GM10847 (cell line): ENCODE results near the gene DYRK1B.

ENCODE experiments used
- POLR2A ChIP-seq: IDR thresholded peaks from 2 replicates; pipeline ENCODE4 v1.6.1; 2011; ENCODE audit not compliant: insufficient read length; ENCODE audit errors: extremely low read depth

The DYRK1B gene

DNA sequence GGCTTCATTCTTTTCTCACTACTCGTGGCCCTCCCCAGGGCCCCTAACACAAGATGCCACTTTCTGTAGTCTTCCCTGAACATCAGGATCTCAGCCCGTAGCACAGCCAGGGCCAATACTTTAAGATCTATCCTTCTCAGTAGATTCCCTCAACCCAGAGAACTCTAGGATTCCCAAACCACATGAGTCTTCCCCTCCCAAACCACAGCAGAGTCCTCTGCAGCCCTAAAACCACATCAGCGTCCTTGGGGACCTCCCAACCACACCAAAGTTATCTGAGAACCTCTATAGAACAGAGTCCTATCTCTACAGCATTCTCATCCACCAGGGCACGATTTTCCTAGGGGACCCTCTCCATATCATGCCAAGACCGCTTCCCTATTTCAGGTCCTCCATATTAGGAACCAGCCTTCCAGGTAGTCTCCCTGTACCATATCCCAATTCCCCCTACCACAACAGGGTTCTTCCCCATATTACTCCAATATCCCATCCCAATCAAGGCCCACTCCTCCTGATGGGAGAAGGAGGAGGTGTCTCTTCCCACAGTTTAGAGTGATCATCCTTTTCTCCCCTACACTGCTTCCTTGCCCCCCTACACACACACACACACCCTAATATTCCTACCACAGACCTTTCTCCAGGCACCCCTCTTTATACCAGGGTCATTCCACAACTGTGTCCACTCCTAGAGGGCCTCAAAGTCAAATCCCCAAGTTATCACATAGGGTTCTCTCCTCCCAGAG, 1.4 kb downstream of the DYRK1B start:
- TF ChIP-seq POLR2A, result no peak

DNA sequence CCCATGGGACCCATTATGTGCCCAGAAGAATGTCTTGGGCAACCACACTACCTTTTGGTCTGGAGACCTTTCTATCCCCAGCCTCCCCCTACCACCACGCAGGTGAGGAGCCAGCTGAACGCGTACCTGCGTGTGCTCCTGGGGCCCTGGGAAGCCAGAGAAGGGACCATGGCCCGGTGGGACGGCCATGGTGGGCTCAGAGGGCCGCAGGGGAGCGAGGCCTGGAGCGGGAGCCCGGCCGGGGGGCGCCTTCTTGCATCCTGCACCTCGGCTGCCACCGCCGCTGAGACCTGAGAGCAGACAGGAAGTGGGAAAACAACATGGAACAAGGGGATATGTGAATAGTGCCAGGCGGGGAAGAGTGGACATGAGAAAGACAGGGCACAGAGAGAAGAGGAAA, 2.3 kb downstream of the DYRK1B start:
- no peak for TF ChIP-seq POLR2A

DNA sequence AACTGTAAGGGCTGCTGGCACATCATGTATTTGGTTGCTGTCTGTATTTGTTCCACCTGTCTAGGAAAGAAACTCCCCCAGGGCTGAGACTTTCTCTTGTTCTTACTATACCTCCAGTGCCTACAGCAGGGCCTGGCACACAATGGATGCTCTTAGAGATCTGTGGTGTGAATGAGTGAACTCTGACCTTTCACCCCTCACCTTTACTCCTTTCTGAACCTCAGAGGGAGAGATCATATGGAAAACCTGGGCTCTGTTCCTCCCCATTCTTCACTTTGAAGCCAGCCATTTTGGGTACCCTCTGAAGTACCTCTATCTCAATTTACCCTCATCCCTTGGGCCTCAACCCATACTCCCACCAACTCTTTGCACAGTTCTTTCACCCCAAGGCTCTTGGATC, 3.1 kb downstream of the DYRK1B start:
- TF ChIP-seq POLR2A, result no peak

DNA sequence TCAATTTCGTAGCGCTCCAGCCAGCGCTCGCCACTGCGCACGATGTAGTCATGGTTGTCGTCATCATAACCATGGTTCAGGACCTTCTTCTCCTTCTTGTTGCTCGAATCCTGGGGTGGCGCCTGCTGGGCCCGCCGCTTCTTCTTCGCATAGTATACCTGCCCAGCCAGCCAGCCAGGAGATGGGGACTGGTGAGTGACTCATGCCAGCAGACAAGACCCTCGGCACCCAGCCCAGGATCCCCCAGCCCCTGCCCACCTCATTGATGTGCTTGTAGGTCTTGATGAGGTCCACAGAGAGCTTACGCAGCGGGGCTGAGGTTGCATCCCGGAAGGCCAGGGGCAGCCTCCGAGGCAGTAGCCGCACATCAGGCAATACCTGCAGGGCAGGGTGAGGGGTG, 3.6 kb downstream of the DYRK1B start:
- TF ChIP-seq POLR2A, result no peak

DNA sequence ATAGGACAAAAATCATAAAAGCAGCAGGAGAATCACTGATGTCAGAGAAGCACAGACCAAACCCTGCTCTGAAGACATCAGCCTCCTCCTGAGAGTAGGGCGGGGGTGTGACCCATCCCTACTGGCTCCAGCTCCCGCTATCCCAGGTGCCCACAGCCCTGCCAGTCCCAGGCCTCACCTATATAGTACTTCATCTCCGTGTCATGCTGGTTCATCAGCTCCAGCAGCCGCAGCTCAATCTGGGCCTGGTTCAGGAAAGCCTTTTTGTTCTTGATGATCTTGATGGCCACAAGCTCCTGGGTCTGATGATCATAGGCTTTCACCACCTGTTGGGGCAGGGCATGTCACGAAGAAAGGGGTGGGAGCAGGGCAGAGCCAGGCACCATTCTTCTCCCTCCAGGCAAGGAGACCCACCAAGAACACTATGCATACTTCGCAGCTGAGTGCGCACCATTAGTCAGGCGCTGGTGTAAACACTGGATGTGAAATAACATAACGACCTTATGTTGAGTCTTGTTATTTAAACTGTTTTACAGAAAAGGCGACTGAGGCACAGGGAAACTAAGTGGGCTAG, 4.2 kb downstream of the DYRK1B start:
- no peak for TF ChIP-seq POLR2A

DNA sequence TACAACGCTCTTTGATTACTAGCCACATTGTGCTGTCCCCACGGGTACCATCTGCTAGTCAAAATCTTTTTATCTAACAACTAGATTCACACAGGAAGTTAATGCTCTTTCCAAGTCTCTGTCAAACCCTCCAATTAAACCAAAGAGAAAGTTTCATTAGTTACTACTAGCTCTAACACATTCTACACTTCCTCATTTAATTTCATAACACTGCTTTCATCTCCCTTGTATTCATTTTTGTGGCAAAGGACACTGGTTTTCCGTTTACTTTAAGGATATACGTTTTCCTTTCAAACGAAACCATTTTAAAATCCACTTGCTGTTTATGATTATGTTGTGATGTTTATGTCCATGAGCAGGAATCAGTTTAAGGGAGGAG, 5.3 kb downstream of the DYRK1B start:
- no peak for TF ChIP-seq POLR2A

DNA sequence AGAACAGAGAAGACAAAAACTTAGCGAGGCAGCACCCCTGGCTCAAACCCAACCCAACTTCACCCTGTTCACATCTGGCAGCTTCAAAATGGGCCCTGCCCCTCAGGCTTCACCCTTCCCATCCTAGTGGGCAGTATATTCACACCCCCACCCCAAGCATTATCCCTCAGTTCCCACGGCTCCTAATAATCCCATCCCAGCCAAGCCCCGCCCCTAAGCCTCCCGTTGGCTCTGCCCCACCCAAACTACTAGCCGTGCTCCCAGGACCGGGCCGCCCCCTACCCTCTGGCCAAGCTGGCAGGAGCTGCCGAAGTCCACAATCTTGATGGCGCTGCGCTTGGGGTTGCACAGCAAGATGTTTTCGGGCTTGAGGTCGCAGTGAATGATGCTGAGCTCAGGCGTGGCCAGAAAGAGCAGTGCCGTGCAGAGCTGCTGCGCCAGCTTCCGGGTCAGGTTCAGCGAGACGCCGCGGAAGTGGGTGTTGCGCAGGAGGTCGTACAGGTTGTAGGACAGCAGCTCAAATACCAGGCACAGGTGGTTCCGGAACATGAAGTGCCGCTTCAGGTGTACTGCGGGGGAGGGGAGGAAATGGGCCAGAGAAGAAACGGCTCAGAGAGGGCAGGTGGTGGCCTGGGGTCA, 5.8 kb downstream of the DYRK1B start:
- TF ChIP-seq POLR2A, result no peak

DNA sequence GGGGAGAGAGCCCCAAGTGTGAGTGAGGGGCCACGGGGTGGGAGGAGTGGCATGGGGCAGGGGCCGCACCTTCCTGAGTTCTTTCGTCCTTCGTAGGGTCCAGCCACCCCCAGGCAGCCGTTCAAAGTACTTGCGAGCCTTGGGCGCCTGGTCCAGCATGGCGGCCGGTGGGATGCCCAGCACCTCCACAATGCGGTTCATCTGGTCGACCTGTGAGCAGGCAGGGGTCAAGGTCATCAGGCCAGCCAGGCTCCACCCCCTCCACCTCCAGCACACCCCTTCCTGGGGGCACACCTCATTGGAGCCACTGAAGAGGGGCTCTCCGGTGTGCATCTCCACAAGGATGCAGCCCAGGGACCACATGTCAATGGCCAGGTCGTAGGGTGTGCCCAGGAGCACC, 6.7 kb downstream of the DYRK1B start:
- TF ChIP-seq POLR2A, result no peak

DNA sequence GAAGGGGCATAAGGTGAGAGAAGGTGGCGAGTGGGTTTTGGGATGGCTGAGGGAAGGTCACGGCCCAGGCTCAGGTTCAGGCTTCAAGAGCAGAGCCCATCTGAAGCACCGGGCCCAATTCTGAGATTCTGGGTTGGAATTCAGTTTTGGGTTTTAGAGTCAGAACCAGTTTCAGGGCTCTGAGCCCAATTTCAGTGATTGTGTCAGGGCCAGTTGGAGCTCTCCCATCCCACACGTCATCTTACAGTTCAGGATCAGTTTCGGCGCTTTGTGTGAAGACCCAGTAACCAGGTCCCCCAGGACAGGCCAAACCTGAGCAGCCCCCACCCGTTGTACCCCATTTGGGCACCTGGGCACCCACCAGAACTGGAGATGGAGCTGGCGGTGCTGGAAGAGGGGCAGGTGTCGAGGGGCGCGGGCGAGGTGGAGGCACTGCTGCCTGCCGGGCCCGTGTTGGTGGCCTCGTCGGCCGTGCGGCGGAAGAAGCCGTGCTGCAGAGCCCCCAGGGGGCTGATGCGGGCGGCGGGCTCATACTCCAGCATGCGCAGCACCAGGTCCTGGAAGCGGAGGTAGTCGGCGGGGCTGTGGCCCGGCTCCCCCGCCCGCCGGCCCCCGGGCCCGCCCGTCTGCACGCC, 7.5 kb downstream of the DYRK1B start:
- no peak for TF ChIP-seq POLR2A

DNA sequence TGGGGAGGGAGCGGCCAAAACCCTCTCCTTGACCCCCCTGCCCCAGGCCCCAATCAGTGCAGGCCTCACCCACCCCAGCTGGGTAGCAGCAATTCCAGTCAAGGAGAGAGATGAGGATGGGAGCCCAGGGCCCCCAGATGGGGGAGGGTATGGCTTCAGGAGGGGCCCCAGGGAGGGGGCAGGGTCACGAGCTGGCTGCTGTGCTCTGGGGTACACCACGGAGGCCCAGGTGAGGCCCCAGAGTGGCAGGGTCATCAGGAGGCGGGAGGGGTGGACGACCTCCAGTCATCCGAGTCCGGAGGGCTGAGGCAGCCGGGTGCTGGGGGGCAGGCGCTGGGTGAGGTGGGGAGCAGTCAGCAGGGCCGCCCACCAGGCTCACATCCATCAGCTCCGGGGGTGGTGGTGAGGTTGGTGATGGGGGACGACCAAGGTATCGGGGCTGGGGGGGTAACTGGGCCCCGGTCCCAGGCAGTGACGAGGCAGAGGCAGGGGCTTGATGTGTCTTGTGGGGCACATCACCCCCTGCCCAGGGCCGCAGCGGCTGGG, 8.4 kb downstream of the DYRK1B start:
- no peak for TF ChIP-seq POLR2A

DNA sequence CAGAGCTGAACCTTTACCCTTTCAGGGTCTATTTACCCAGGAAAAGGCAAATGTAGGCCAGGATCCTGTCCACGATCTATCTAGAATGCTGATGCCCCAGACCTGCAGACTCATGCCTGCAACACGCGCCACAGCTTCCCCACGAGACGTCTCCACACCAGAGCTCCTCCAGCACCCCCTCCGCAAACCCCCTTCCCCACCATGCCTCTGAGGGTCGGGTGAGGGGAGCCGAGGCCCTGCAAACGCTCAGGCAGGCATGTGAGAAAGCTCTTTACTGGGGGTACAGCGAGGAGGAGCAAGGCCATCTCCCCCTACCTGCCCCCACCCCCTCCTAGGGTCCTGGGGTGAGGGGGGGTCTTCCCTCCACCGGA, 8.9 kb downstream of the DYRK1B start:
- TF ChIP-seq POLR2A, result no peak

DNA sequence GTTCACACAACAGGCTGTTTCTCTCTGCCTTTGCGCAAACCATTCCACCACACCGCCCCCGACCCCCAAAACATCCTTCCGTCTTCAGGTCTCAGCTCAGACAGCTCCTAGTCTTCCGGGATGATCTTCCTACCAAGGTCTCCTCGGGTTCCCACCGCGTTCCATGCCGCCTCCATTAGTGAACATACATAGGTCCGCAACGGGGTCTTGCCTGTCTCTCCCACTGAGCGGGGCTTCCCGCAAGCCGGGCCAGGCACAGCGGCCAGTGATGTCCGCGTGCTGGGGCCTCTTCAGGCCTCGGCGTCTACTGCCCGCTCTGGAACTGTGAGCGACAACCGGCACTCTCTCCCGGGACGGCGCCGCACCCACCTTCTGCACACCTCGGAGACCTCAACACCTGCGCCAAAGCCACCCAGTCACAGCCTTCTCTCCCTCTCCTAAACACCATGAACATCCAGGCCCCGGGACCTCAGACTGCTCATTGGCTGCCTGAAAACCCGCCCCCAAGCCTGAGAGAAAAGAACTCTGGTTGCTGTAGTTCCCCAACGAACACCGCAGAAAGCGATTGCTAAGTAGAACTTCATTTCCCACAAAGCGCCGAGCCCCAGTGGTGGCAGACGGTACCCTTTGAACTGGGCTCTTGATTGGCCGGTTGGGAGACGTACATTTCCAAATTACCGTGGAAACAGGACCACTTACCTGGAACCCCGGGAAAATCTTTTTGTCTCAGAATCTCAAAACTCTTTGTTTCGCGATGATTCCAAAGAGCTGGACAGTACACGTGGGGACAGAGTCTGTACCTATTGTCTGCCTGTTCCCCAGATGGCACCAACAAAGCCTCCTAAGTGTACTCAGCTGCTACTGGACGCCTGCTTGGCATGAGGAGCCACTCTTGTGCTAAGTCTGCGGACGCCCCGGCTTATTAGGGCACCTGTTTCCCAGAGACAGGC, 9.5 kb downstream of the DYRK1B start:
- TF ChIP-seq POLR2A, result peak; percentile 36

DNA sequence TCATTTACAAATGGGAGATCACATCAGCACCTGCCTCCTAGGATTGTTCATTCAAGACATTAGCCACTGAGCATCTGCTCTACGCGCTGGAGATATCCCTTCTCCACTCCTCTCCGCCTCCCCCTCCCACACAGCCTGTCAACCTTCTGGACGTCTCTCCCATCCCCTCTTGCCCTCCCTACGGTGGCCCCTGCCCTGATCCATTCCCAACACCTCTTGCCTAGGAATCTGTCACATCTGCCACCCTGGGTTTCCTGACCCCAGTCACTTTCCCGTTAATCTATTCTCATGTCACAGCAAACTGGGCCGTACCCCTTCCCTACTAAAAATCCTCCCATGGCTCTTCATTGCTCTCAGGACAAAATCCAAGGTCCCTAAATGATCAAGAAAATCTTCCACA, 10.3 kb downstream of the DYRK1B start:
- no peak for TF ChIP-seq POLR2A

DNA sequence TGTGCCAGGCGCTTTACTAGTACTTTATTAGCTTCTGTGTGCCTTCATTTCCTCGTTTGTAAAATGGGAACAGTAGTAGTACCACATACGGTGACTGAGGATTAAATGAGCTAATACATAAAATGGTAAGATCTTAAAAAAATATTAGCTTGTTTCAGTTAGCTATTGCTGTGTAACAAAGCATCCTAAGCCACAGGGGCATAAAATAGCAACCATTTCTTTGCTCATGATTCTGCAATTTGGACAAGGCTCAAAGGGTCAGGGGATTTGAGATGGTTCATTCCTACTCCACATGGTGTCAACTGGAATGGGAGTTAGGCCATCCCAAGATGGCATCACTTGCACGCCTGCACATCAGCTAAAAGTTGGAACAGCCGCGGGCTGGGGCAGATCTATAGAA, 13.3 kb downstream of the DYRK1B start:
- no peak for TF ChIP-seq POLR2A

DNA sequence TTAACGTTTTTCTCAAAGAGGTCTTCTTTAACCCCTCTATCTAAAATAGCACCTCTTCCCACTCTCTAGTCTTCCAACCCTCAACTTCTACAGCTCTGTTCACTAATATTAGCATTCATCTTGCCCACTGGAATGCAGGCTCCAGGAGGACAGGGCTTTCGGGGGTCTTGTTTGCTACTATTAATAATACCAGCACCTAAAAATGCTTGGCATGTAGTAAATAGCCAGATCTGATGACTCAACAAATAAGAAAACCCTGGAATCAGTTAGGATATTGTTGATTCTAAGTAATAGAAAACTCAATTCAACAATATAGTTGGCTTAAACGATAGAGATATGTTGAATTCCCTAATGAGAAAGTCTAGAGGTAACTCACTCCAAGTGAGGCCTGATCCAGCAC, 14.2 kb downstream of the DYRK1B start:
- TF ChIP-seq POLR2A, result no peak
